H9 (cell line): ENCODE measurements around the gene GAS2L2. TPM values are rescaled to one million over a fixed set of nuclear protein-coding genes. Genes with fewer than 3 reads are reported as not detected.

Experiments used
- DNase-seq: peaks from one replicate; pipeline ENCODE4 v3.0.0-alpha.2; 2017
- H2AFZ ChIP-seq: one replicate; pipeline ENCODE4 v1.6.1; 2013; ENCODE audit warnings: mild to moderate bottlenecking, low read length, control low read depth, moderate library complexity
- H2AK5ac ChIP-seq: 2 replicates; pipeline ENCODE4 v1.6.1; 2013; ENCODE audit warnings: low read length, control low read depth, mixed read lengths; ENCODE audit not compliant: insufficient read length
- H2BK120ac ChIP-seq: one replicate; pipeline ENCODE4 v1.6.1; 2013; ENCODE audit warnings: low read depth, mild to moderate bottlenecking, low read length, control low read depth, inconsistent platforms; ENCODE audit not compliant: poor library complexity, severe bottlenecking
- H2BK12ac ChIP-seq: 2 replicates; pipeline ENCODE4 v1.6.1; 2013; ENCODE audit warnings: low read length, control low read depth, mixed read lengths, low read depth; ENCODE audit not compliant: insufficient read length
- H2BK15ac ChIP-seq: 2 replicates; pipeline ENCODE4 v1.6.1; 2013; ENCODE audit warnings: low read depth, low read length, control low read depth
- H2BK20ac ChIP-seq: one replicate; pipeline ENCODE4 v1.6.1; 2013; ENCODE audit warnings: low read depth, mild to moderate bottlenecking, low read length, control low read depth, inconsistent platforms; ENCODE audit not compliant: poor library complexity, severe bottlenecking
- H2BK5ac ChIP-seq: 2 replicates; pipeline ENCODE4 v1.6.1; 2013; ENCODE audit warnings: low read length, control low read depth, mixed read lengths; ENCODE audit not compliant: insufficient read length
- H3K14ac ChIP-seq: 2 replicates; pipeline ENCODE4 v1.6.1; 2013; ENCODE audit warnings: low read length, control low read depth; ENCODE audit not compliant: insufficient read depth
- H3K18ac ChIP-seq: 2 replicates; pipeline ENCODE4 v1.6.1; 2013; ENCODE audit warnings: low read depth, mild to moderate bottlenecking, mixed read lengths, low read length, control low read depth; ENCODE audit not compliant: insufficient read length
- H3K23ac ChIP-seq: 2 replicates; pipeline ENCODE4 v1.6.1; 2013; ENCODE audit warnings: low read length, control low read depth, mixed read lengths, low read depth; ENCODE audit not compliant: insufficient read length
- H3K23me2 ChIP-seq: 2 replicates; pipeline ENCODE4 v1.6.1; 2013; ENCODE audit warnings: low read depth, mild to moderate bottlenecking, mixed read lengths, low read length, control low read depth; ENCODE audit not compliant: insufficient read length, poor library complexity, severe bottlenecking
- H3K27ac ChIP-seq: 2 replicates; pipeline ENCODE4 v1.5.1; 2013; ENCODE audit warnings: low read length, control low read depth, mixed read lengths, low read depth; ENCODE audit not compliant: insufficient read length
- H3K27me3 ChIP-seq: 2 replicates; pipeline ENCODE4 v1.6.1; 2013; ENCODE audit warnings: low read length, control low read depth, inconsistent platforms; ENCODE audit not compliant: insufficient read depth
- H3K4ac ChIP-seq: 2 replicates; pipeline ENCODE4 v1.6.1; 2013; ENCODE audit warnings: low read depth, mild to moderate bottlenecking, control low read depth, inconsistent platforms, low read length, moderate library complexity
- H3K4me1 ChIP-seq: 2 replicates; pipeline ENCODE4 v1.6.1; 2013; ENCODE audit warnings: low read length, control low read depth, inconsistent platforms; ENCODE audit not compliant: insufficient read depth
- H3K4me2 ChIP-seq: 2 replicates; pipeline ENCODE4 v1.6.1; 2013; ENCODE audit warnings: low read length, control low read depth, mixed read lengths; ENCODE audit not compliant: insufficient read length, insufficient read depth
- H3K56ac ChIP-seq: 2 replicates; pipeline ENCODE4 v1.6.1; 2013; ENCODE audit warnings: low read depth, mild to moderate bottlenecking, mixed read lengths, low read length, control low read depth; ENCODE audit not compliant: insufficient read length
- H3K79me1 ChIP-seq: 2 replicates; pipeline ENCODE4 v1.6.1; 2013; ENCODE audit warnings: low read depth, mild to moderate bottlenecking, moderate library complexity, low read length, control low read depth, inconsistent platforms; ENCODE audit not compliant: insufficient read depth, poor library complexity, severe bottlenecking
- H3K79me2 ChIP-seq: 2 replicates; pipeline ENCODE4 v1.6.1; 2013; ENCODE audit warnings: low read length, control low read depth, inconsistent platforms; ENCODE audit not compliant: insufficient read depth
- H3K9ac ChIP-seq: 2 replicates; pipeline ENCODE4 v1.6.1; 2013; ENCODE audit warnings: low read length, control low read depth, mixed read lengths; ENCODE audit not compliant: insufficient read length; ENCODE audit errors: extremely low read depth
- H3K9me3 ChIP-seq: one replicate; pipeline ENCODE4 v1.6.1; 2013; ENCODE audit warnings: low read depth, low read length, inconsistent platforms; ENCODE audit not compliant: control insufficient read depth
- H3T11ph ChIP-seq: one replicate; pipeline ENCODE4 v1.6.1; 2013; ENCODE audit warnings: mild to moderate bottlenecking, low read length, control low read depth, inconsistent platforms
- H4K20me1 ChIP-seq: one replicate; pipeline ENCODE4 v1.6.1; 2013; ENCODE audit not compliant: control insufficient read depth, insufficient read length, insufficient read depth
- H4K5ac ChIP-seq: 2 replicates; pipeline ENCODE4 v1.6.1; 2013; ENCODE audit warnings: low read depth, mild to moderate bottlenecking, mixed read lengths, low read length, control low read depth; ENCODE audit not compliant: insufficient read length
- H4K8ac ChIP-seq: replicated peaks from 2 replicates; pipeline ENCODE4 v1.6.1; 2013; ENCODE audit warnings: low read length, control low read depth, mixed read lengths, low read depth; ENCODE audit not compliant: insufficient read length
- H4K91ac ChIP-seq: 2 replicates; pipeline ENCODE4 v1.6.1; 2013; ENCODE audit warnings: low read depth, mild to moderate bottlenecking, moderate library complexity, mixed read lengths, low read length, control low read depth; ENCODE audit not compliant: insufficient read length
- H3K27ac Mint-ChIP-seq, 3 experiments: 2 replicates in 2 of 3; 3 replicates in 1 of 3; pipeline ENCODE4 v1.8.0; 2020 to 2021; ENCODE audit warnings: mixed read lengths in 3 of 3, mild to moderate bottlenecking in 1 of 3, moderate library complexity in 1 of 3
- H3K27me3 Mint-ChIP-seq: 2 replicates; pipeline ENCODE4 v1.8.0; 2021; ENCODE audit warnings: low read depth, mild to moderate bottlenecking, moderate library complexity, mixed read lengths
- H3K36me3 Mint-ChIP-seq, 3 experiments: 2 replicates in 2 of 3; 3 replicates in 1 of 3; pipeline ENCODE4 v1.8.0; 2020 to 2021; ENCODE audit warnings: low read depth in 3 of 3, mixed read lengths in 3 of 3; ENCODE audit not compliant: insufficient read depth in 1 of 3
- H3K4me1 Mint-ChIP-seq, 2 experiments: 2 replicates each; pipeline ENCODE4 v1.8.0; 2020; ENCODE audit warnings: mixed read lengths in 2 of 2
- H3K4me3 Mint-ChIP-seq, 2 experiments: 2 replicates in 1 of 2; 3 replicates in 1 of 2; pipeline ENCODE4 v1.8.0; 2020 to 2021; ENCODE audit warnings: mild to moderate bottlenecking in 2 of 2, mixed read lengths in 2 of 2, moderate library complexity in 1 of 2
- H3K9me3 Mint-ChIP-seq, 2 experiments: 2 replicates in 1 of 2; 3 replicates in 1 of 2; pipeline ENCODE4 v1.8.0; 2020; ENCODE audit warnings: mild to moderate bottlenecking in 2 of 2, mixed read lengths in 2 of 2, moderate library complexity in 1 of 2
- CTCF ChIP-seq: fragments of 200-600 bp; sonication (generic); conservative IDR thresholded peaks from 3 replicates; pipeline ENCODE4 v1.8.0; 2021; ENCODE audit warnings: antibody characterized with exemption, mild to moderate bottlenecking
- WGBS: extraction: QIAGEN DNeasy Blood & Tissue Kit; methylation state at CpG from one replicate; pipeline ENCODE4 v1.1.7; 2013; ENCODE audit warnings: missing lambda C conversion rate, low lambda C conversion rate, mixed read lengths; ENCODE audit not compliant: insufficient read length; ENCODE audit errors: extremely low coverage; 5-methylcytosine and 5-hydroxymethylcytosine counted together
- total RNA-seq: library from RNA; stranded (reverse); gene quantifications from 2 replicates; pipeline ENCODE4 v1.2.1, GENCODE V29; 2021

GAS2L2 gene
- total RNA-seq, 1 experiment from 2014 or later = not detected

DNA sequence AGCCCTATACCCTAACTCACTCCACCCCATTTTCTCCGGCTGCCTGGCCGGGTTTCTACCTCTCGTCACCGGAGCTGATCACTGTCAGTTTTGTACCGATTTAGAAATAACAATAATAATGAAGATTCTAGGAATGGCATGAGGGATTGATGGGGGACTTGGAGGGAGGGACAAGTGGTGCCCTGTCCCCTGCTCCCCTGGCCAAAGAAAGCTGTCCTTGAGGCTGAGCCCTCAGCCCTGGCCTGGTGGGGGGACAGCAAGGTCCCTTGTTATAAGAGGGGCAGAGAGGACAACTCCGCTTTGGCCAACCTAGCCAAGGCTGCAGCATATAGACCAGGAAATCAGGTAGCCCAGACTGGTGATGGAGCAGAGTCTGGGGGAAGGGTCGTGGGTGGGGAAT lies 10.5 kb downstream of the GAS2L2 start:
- Histone ChIP-seq H2BK15ac (no peak overlapping the region), H3K23me2 (peaks cover 4% of the 10 kb centered on the region), H2AK5ac (no peak overlapping the region), H4K91ac (no peak overlapping the region), H3T11ph (no peak overlapping the region), H2BK12ac (no peak overlapping the region), H3K27me3 (peaks cover 17% of the 10 kb centered on the region; the same call in 1 of the 2 replicates), H3K79me2 (no peaks in the 10 kb centered on the region), H4K8ac (no peak overlapping the region), H3K4me1 (no peaks in the 10 kb centered on the region), H2BK5ac (no peak overlapping the region), H3K56ac (no peak overlapping the region), H3K27ac (no peak overlapping the region), H4K5ac (no peak overlapping the region), H3K9me3 (no peaks in the 10 kb centered on the region), H3K4ac (no peak overlapping the region), H4K20me1 (no peaks in the 10 kb centered on the region), H3K9ac (no peak overlapping the region), H3K4me2 (no peak overlapping the region), H3K14ac (no peak overlapping the region), H3K18ac (no peak overlapping the region), H3K79me1 (no peaks in the 10 kb centered on the region), H2BK120ac (no peak overlapping the region), H2AFZ (no peak overlapping the region), H2BK20ac (no peak overlapping the region), H3K23ac (no peak overlapping the region)
- H3K9me3 Mint-ChIP-seq = peaks cover 0 to 6% of the 10 kb centered on the region in 2 experiments; a peak in 2 of 5 replicates
- H3K4me1 Mint-ChIP-seq = peaks cover 7 to 16% of the 10 kb centered on the region in 2 experiments
- no CpG with 5 or more reads among the region's 7 CpGs for WGBS
- DNase-seq = no peak
- no peak overlapping the region for H3K27ac Mint-ChIP-seq
- no peak for TF ChIP-seq CTCF
- H3K27me3 Mint-ChIP-seq = peaks cover 63% of the 10 kb centered on the region
- H3K4me3 Mint-ChIP-seq = peak overlapping the region in 1 of 2 experiments; percentile 26; a peak in 1 of 5 replicates
- no peaks in the 10 kb centered on the region; a peak in 1 of 7 replicates for H3K36me3 Mint-ChIP-seq
